Pancreas (tissue), 10 donors: Measurements from ENCODE around the gene IFI35. TPM values are rescaled to one million over a fixed set of nuclear protein-coding genes. Genes with fewer than 3 reads are reported as not detected.

ENCODE experiments used
- ATAC-seq, 4 donors: fragments of 200-7000 bp; cut with Tn5 transposase; one replicate each; pipeline versions ENCODE4 v1.8.0 to v1.9.1; 2020; ENCODE audit warnings: mild to moderate bottlenecking in 4 of 4, moderate library complexity in 4 of 4
- DNase-seq, 6 donors: peaks; one replicate each; pipeline ENCODE4 v3.0.0-alpha.2; 2020
- FAIRE-seq: peaks from 2 replicates; lab custom pipeline; 2012; peaks lifted over from hg19 to GRCh38; lab: Jason Lieb, UNC
- H3K27ac ChIP-seq, 4 donors: fragments of 200-600 bp; sonication (generic); 1 replicate in 3 of 4; 2 replicates in 1 of 4; pipeline versions ENCODE4 v1.5.0 to v1.8.0; 2020
- H3K27me3 ChIP-seq, 4 donors: fragments of 200-600 bp; one replicate each; pipeline ENCODE4 v1.8.0; 2021
- H3K36me3 ChIP-seq, 3 donors: fragments of 200-600 bp; sonication (generic) in 1 of 3; one replicate each; pipeline versions ENCODE4 v1.5.0 to v1.8.0; 2020 to 2021
- H3K4me1 ChIP-seq, 3 donors: fragments of 200-600 bp; one replicate each; pipeline ENCODE4 v1.8.0; 2021
- H3K4me3 ChIP-seq, 4 donors: fragments of 200-600 bp; sonication (generic) in 2 of 4; one replicate each; pipeline versions ENCODE4 v1.5.0 to v1.8.0; 2020 to 2021
- H3K9me3 ChIP-seq, 4 donors: fragments of 200-600 bp; one replicate each; pipeline ENCODE4 v1.8.0; 2021
- whole genome bisulfite sequencing, 2 donors: extraction: QIAGEN DNeasy Blood & Tissue Kit; methylation state at CpG; one replicate each; pipeline ENCODE4 v1.1.7; 2013; 5-methylcytosine and 5-hydroxymethylcytosine counted together
- intact Hi-C, 3 donors: fragments of 100-400 bp; cut with DNase I; formaldehyde crosslinking; loops; one replicate each; pipeline versions ENCODE4 v1.11.1 to v1.14.2; 2022
- polyA plus RNA-seq, 2 donors: library from polyadenylated mRNA; stranded (reverse); fragments of 200-250 nt; gene quantifications; one replicate each; pipeline ENCODE4 v1.2.3, GENCODE V29; 2013
- total RNA-seq, 6 donors: library from RNA; stranded (reverse); fragmentation: NEBNext Ultra II Directional in 4 of 6; extraction: Animal tissue kit (Norgen Biotek cat#: 25700) in 4 of 6; gene quantifications; one replicate each; pipeline versions ENCODE4 v1.2.1 to v1.2.4, GENCODE V29; 2021 to 2023
- TF ChIP-seq, protein P1 (sequence below), 4 donors: fragments of 200-600 bp; sonication (generic) in 3 of 4; IDR thresholded peaks; one replicate each; pipeline versions ENCODE4 v1.5.0 to v1.8.0; 2021; ENCODE audit warnings: antibody characterized with exemption in 4 of 4
- donor health status: healthy with polysubstance abuse.
- donor health status: DM: no; HTN: no; CAD: no; lungs with moderate emphysema.
- donor health status: DM: no; HTN: no; CAD: no.
- donor health status: control.
- donor health status: control.
- donor health status: Bipolar disorder and iron deficiency.
- donor health status: DM: yes; HTN: yes; CAD: no.
- donor health status: DM: no; HTN: no; CAD: no.
- donor health status: DM: no; HTN: no; CAD: no.
- donor health status: DM: yes; HTN: yes; CAD: no.

IFI35 gene
- total and polyA plus RNA-seq, 8 donors = 6.0 to 23.9 (median 10.0) TPM

DNA sequence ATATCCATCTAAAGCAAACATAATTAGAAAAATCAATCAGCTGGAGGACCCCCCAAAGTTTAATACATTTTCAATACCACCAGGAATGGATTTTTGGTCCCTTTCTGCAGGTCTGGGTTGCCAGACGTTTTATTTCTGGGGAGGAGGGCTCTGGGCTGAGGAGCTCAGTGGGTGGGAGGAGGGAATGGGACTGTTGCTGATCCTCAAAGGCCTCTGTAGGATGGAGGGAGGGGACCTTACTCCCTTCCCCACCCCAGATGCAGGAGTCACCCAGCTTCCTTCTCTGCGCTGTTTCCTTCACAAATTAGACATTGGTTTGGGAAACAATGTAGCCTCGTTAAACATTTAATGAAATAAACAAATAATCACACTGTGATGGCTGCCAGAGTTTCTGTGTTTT is 25.1 kb downstream of the IFI35 start:
- H3K36me3 ChIP-seq = no peaks in the 10 kb centered on the region
- H3K4me3 ChIP-seq = no peak overlapping the region
- no peaks in the 10 kb centered on the region for H3K27me3 ChIP-seq
- no peaks in the 10 kb centered on the region for H3K4me1 ChIP-seq
- intact Hi-C loops = no loop called here
- TF ChIP-seq, protein P1, sequence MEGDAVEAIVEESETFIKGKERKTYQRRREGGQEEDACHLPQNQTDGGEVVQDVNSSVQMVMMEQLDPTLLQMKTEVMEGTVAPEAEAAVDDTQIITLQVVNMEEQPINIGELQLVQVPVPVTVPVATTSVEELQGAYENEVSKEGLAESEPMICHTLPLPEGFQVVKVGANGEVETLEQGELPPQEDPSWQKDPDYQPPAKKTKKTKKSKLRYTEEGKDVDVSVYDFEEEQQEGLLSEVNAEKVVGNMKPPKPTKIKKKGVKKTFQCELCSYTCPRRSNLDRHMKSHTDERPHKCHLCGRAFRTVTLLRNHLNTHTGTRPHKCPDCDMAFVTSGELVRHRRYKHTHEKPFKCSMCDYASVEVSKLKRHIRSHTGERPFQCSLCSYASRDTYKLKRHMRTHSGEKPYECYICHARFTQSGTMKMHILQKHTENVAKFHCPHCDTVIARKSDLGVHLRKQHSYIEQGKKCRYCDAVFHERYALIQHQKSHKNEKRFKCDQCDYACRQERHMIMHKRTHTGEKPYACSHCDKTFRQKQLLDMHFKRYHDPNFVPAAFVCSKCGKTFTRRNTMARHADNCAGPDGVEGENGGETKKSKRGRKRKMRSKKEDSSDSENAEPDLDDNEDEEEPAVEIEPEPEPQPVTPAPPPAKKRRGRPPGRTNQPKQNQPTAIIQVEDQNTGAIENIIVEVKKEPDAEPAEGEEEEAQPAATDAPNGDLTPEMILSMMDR (IDR thresholded peaks at IDR 0.05) = no peak
- FAIRE-seq = no peak
- H3K27ac ChIP-seq = no peak overlapping the region
- no peak for DNase-seq
- no peaks in the 10 kb centered on the region for H3K9me3 ChIP-seq
- WGBS, 2 donors = 69 to 77% methylated on average over 3 of the region's 3 CpGs
- no peak for ATAC-seq

DNA sequence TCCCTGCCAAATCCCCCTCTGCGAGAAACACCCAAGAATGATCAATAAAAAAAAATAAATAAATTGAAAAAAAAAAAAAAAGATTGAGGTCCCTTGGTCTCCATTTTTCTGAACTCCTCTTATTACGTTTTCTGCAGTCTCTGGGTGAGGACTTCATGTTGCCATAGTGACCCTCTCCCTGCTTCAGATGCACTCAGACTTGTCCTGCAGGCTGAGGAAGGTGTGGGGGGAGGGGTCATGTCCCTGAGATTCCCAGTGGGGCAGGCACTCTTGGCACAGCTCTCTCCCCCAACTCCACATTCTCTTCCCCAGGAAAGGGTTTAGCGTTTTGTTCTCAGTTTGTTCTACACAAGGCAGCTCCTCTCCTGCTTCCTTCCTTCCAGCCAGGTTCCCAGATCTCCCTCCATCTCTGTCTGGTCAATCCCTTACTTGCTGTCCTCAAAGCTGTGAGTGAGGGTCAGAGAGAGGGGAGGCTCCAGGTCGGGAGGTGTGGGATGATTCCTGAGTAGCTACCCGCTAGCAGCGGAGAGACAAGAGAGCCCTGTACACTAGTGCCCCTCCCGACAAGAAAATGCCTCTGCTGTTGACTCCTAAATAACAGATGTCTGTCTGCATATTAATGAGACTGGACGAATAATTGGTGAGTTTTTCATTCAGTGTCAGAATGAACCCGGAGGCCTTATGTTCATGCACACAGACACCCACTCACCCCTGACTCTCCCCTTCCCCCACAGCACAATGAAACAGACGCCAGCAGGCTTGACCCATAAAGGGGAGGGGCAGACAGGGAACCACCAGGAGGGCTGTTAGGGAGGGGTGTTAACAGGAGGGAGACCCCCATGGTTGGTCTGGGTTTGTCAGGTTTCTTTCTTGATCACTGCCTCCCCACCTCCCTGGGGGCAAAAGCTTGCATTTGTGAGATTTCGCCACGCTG is 27.6 kb downstream of the IFI35 start:
- TF ChIP-seq, protein P1 (IDR thresholded peaks at IDR 0.05) = no peak
- intact Hi-C loops = no loop called here
- H3K4me1 ChIP-seq = no peaks in the 10 kb centered on the region
- H3K36me3 ChIP-seq = no peaks in the 10 kb centered on the region
- no peak overlapping the region for H3K4me3 ChIP-seq
- no peak overlapping the region for H3K27ac ChIP-seq
- no peaks in the 10 kb centered on the region for H3K27me3 ChIP-seq
- DNase-seq = no peak
- no peaks in the 10 kb centered on the region for H3K9me3 ChIP-seq
- WGBS, 2 donors = 55 to 59% methylated on average over 12 of the region's 12 CpGs
- ATAC-seq = no peak
- no peak for FAIRE-seq

DNA sequence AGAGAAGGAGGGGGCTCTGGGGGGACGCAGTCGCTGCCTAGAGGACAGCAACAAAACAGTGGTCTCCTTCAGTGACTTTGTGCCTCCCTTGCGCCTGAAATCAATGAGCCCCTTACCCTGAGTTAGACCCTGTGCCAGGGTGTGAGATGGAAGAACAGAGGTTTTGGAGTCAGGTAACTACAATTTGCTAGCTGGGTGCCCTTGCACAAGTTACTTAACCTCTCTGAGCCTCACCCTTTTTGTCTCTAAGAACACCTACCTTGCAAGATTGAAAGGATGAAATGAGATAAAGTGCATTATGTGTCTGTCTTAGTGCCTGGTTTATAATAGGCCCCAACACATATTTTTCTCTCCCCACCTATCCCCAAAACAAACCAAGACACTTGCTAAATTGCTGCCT is 28.3 kb downstream of the IFI35 start:
- no peaks in the 10 kb centered on the region for H3K27me3 ChIP-seq
- no peaks in the 10 kb centered on the region for H3K36me3 ChIP-seq
- DNase-seq (no peak), ATAC-seq (no peak), FAIRE-seq (no peak)
- intact Hi-C loops = no loop called here
- H3K9me3 ChIP-seq = no peaks in the 10 kb centered on the region
- H3K27ac ChIP-seq = no peak overlapping the region
- H3K4me1 ChIP-seq = no peaks in the 10 kb centered on the region
- no peak overlapping the region for H3K4me3 ChIP-seq
- TF ChIP-seq, protein P1 (IDR thresholded peaks at IDR 0.05) = no peak
- 91 to 92% methylated on average over 3 of the region's 3 CpGs for WGBS, 2 donors

DNA sequence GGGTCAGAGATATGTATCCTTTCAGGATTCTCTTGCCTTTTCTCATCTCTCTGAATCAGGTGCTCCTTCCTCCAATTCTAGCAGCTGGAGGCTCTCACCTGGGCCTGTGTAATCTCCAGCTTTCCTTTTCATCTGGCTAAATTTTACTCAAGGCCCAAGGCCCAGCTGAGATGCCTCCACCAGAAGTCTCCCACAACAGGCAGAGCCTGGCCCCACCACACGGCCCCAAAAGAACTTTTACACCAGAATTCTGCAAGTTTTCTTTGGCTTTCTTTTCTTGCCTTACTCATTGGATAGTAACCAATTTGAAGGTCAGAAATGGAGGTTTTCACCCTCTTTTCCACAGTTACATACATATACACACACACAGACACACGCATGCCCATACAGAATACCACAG is 33.1 kb downstream of the IFI35 start:
- DNase-seq (no peak), ATAC-seq (no peak), FAIRE-seq (no peak)
- no peaks in the 10 kb centered on the region for H3K4me1 ChIP-seq
- H3K27ac ChIP-seq = no peak overlapping the region
- TF ChIP-seq, protein P1 (IDR thresholded peaks at IDR 0.05) = no peak
- WGBS, 2 donors = 84 to 94% methylated on average over 2 of the region's 2 CpGs
- no peaks in the 10 kb centered on the region for H3K27me3 ChIP-seq
- H3K4me3 ChIP-seq = no peak overlapping the region
- no peaks in the 10 kb centered on the region for H3K36me3 ChIP-seq
- intact Hi-C loops = no loop called here
- H3K9me3 ChIP-seq = no peaks in the 10 kb centered on the region

DNA sequence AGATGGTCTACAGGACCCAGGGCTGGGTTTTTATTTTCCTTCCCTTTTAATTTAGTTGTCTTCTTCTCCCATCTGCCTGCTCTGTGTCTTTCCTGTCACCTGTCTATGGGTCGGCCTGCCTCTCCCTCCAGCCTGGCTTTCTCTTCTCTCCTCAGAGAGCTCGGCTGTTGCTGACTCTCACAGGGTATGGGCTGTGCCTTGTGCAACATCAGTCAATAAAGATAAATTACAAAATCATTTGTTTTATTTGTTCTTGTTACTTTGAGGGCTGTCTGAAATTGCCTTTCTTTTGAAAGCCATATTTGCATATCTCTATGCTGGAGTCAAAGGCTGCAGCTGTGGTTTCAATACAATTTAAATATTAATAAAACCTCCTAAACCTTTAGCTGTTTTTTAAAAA is 34.1 kb downstream of the IFI35 start:
- FAIRE-seq = no peak
- intact Hi-C loops = no loop called here
- ATAC-seq = no peak
- H3K9me3 ChIP-seq = no peaks in the 10 kb centered on the region
- no peaks in the 10 kb centered on the region for H3K36me3 ChIP-seq
- no peaks in the 10 kb centered on the region for H3K27me3 ChIP-seq
- H3K4me1 ChIP-seq = no peaks in the 10 kb centered on the region
- DNase-seq = no peak
- H3K4me3 ChIP-seq = no peak overlapping the region
- H3K27ac ChIP-seq = no peak overlapping the region
- TF ChIP-seq, protein P1 (IDR thresholded peaks at IDR 0.05) = no peak
- 46 to 66% methylated on average over 2 of the region's 2 CpGs for WGBS, 2 donors
